CD4-positive, alpha-beta T cell treated with Interleukin-6 at 100 ng/mL for 8 hours (primary cell): ENCODE results near the gene NGEF.
"Not testable (repeated sequence)": the region's sequence is repeated elsewhere in the genome, so short reads cannot be mapped to it uniquely, and the experiment has no call there.

Experiments used
- DNase-seq: peaks from one replicate; pipeline ENCODE4 v3.0.0-alpha.2; 2020; ENCODE audit warnings: mixed read lengths, low spot score

Gene NGEF

DNA sequence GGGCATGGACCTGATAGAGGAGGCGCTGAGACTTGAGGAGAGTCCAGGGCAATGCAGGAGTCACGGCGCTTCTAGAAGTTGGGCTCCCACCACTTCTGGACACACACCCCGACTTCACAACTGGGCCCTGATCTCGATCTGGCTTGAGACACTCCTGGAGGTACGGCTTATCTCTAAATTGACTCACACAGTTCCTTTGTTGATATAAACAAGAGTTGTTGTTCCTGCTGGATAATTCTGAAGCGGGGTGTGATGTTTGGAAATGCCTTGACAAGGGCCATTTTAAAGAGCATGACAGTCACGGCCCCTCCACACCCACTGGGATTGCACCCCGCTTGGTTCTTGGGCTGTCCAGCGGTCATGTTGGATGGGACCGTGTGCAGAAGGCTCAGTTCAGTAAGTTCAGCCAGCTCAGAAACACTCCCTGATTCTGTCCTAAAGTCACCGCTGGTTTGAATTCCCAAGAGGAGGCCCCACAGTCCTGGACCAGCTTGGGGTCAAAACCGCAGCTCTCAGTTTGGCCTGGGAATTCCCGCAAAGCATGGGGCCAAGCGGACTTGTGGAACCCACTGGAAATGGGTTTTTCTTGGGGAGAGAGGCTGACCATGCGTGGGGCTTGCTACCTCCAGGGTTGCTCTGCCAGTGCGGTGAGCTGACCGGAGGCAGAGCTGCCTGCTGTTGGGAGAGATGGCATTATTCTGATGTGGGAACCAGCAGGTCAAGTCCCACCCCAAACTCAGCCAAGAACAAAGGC is 10.1 kb upstream of the NGEF start:
- DNase-seq: no peak

DNA sequence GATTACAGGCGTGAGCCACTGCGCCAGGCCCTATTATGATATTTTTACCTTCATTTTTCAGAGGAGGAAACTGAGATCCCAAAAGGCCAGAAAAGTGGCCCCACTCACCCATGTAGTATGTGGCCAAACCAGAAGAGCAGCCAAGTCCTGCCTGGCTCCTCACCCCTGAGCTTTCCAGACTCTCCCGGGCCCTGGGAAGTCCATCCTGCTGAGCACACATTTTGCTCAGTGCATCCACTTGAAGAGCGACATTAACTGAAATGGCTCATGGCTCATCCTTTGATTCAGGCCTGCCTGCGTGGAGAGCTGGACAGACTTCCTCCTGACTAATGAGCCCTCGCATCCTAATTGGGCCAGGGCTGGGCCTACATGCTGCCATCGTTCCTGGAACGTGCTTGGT is 9.5 kb upstream of the NGEF start:
- no peak for DNase-seq

DNA sequence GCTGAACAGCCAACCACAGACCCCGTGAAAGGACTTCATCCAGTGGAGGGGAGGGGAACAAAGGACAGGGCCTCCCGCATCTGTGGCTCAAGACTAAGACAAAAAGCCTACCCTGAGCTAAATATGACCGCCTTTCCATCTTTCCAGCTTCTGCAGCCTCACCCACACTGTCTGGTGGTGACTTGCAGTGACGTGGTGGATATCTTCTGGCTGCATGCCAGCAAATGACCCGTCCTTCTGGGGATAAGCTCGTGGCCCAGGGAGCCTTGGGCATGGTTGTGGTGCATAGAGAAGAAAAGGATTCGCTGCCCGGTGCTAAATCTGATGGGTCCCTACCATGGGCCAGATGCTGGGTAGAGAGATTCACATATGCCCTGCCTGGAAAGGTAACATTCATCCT is 8.7 kb upstream of the NGEF start:
- DNase-seq: no peak

GRCh38 chr2:233020454-233020853 is 7.4 kb upstream of the NGEF start:
- no peak for DNase-seq

DNA sequence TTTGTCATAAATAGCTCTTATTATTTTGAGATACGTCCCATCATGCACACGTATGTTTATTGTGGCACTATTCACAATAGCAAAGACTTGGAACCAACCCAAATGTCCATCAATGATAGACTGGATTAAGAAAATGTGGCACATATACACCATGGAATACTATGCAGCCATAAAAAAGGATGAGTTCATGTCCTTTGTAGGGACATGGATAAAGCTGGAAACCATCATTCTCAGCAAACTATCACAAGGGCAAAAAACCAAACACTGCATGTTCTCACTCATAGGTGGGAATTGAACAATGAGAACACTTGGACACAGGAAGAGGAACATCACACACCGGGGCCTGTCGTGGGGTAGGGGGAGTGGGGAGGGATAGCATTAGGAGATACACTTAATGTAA is 6.6 kb upstream of the NGEF start:
- not testable (repeated sequence) for DNase-seq

DNA sequence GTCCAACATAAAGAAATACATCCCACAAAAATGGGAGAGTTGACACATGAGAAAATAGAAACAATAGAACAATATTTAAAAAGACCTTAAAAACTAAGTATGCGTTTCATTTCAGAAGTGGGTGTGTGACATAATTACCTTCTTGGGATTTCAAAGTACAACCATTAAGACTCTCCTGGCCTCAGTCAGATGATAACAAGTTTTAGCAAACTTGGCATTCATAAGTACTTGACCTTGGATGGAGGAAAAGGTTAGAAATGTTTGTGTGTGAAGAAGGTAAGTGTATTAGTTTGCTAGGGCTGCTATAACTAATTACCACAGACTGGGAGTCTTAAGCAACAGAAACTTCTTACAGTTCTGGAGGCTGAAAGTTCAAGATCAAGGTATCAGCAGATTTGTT is 4.9 kb upstream of the NGEF start:
- DNase-seq: no peak

DNA sequence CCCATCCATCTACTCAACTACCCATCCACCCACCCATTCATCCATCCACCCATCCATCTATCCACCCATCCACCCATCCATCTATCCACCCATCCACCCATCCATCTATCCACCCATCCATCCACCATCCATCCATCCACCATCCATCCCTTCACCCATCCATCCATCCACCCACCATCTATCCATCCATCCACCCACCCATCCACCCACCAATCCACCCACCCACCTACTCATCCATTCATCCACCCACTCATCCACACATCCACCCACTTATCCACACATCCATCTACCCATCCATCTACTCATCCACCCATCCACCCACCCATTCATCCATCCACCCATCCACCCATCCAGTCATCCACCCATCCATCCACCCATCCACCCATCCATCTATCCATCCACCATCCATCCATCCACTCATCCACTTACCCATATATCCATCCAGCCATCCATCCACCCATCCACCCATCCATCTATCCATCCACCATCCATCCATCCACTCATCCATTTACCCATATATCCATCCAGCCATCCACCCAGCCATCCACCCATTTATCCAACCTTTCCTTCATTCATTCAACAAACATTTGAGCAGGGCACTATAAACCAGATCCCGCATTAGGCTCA is 2.1 kb upstream of the NGEF start:
- DNase-seq: no peak

GRCh38 chr2:233013650-233014049 is 594 bp upstream of the NGEF start:
- no peak for DNase-seq

DNA sequence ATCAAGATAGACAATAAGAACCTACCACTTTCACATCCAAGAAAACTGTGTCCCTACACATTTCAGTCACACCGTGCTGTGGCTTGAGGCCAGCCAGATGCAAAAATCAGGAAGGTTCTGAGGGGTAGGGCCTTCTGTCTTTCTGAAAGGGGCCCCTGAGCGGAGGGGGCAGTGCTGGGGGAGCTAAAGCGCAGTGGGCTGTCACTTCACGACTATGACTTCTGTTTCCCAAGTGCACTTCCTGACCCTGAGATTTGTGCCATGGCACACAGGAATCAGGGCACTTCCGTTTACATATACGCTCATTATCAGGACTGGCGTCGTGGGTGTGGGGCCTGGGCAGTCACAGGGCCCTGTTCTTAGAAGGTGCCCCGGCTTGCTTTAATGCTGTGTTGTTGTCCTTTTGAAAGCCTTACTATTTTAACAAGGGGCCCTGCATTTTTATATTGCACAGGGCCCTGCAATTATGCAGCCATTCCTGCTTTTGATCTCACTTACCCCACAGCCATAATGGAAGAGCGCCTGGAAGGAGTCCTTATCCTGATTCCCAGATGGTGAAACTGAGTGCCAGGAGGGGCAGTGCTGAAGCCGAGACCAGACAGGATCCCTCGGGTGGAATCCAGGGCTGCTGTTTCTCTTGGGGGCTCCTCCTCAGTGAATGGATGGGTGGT is 620 bp downstream of the NGEF start:
- DNase-seq: no peak

GRCh38 chr2:233011702-233012131 is 1.3 kb downstream of the NGEF start:
- no peak for DNase-seq

DNA sequence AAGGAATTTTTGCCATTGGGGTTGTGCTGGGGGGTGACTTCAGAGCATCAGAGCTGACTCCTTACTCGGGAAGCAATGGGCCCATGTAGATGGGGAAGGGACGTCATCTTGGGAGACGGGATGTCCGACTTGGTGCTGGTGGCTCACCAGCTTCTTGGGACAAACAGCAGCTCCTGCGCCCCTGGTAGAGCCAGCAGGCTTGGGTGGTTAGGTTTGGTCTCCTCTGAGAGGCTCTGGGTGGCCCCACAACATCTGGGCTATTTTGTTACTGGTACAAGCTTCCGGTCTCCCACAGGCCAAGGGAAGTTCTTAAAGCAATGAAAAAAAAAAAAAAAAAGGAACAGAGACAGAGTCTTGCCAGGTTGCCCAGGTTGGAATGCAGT is 1.8 kb downstream of the NGEF start:
- no peak for DNase-seq

- no peak for DNase-seq
Measured at GRCh38 chr2:233010569-233011267, 2.3 kb downstream of the NGEF start.

DNA sequence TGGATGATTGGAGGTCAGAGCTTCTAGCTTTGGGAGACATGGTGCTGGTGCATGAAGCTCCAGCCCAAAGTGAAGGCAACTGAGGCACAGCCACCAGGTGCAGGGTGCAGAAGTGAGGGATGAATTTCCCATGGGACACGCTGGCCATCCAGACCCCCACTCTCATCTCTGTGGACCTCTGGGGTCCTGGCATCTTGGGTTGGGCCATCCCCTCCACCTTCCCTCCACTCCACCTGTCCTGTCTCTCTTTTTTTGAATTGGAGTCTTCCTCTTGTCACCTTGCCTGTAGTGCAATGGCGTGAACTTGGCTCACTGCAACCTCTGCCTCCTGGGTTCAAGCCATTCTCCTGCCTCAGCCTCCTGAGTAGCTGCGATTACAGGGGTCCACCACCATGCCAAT is 3.4 kb downstream of the NGEF start:
- DNase-seq: no peak

DNA sequence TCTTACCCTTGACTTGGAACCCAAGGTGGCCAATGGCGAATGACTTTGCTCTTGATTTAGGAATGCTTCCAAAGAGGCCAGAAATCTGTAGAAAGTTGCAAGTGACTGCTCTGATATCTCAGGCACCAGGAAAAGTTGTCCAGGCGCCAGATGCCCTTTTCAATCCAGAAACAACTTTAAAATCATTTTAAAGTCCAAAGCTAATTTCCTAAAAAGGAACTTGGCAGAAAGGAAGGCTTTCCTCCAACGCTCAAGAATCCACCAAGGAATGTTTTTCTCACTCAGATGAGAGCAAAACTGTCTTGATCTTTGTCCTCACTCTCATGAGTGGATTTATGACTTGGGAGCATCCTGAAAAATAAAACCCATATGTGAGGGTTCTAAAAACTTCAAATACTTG is 5.3 kb downstream of the NGEF start:
- no peak for DNase-seq

DNA sequence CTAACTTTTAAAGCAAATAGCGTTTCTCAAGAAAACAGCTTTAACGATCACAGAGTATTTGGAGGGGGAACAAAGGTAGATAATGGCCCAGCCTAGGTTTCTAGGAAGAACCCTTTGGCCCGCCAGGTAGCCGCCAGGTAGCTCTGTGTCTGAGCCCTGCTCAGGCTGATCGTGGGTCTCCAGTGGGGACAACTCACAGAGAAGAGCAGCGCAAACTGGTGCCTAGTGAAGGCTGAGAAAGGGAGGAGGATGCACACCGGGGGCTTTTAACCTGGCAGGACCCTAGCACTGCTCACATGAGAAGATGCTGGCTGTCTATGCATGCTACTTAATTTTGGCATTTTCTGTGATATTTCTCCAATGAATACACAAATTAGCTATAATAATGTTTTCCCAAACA is 5.8 kb downstream of the NGEF start:
- no peak for DNase-seq

DNA sequence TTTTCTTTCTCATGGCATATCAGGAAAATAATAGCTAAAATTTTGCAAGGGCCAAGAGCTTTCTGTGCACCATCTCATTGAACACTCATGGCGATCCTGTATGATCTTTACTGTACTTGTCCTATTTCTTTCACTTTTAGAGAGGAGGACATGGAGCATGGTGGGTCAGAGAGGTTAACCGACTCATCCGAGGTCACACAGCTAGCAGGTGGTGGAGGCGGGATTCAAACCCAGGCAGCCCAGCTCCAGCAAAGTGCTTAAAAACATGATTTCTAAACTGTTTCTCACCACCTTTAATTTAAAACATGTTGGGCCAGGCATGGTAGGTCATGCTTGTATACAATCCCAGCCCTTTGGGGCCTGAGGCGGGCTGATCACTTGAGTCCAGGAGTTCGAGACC is 6.4 kb downstream of the NGEF start:
- DNase-seq: no peak

GRCh38 chr2:233005096-233005495 is 8.0 kb downstream of the NGEF start:
- DNase-seq: no peak

GRCh38 chr2:233003658-233004555 is 9.1 kb downstream of the NGEF start:
- no peak for DNase-seq

- no peak for DNase-seq
Measured at GRCh38 chr2:233002829-233003657, 10.0 kb downstream of the NGEF start.

GRCh38 chr2:233000886-233001750 is 11.9 kb downstream of the NGEF start:
- DNase-seq: no peak
